Glutamatergic neuron (in vitro differentiated cells): Measurements from ENCODE around the gene ARMH1. TPM values are rescaled to one million over a fixed set of nuclear protein-coding genes. Genes with fewer than 3 reads are reported as not detected.
"Not testable (repeated sequence)": the region's sequence is repeated elsewhere in the genome, so short reads cannot be mapped to it uniquely, and the experiment has no call there.

Experiments used
- DNase-seq: peaks from one replicate; pipeline ENCODE4 v3.0.0; 2022
- H3K27ac Mint-ChIP-seq: one replicate; pipeline ENCODE4 v1.8.0; 2020; ENCODE audit warnings: mild to moderate bottlenecking, mixed read lengths, inconsistent platforms; ENCODE audit not compliant: unreplicated experiment
- H3K27me3 Mint-ChIP-seq: one replicate; pipeline ENCODE4 v1.8.0; 2020; ENCODE audit warnings: mild to moderate bottlenecking, moderate library complexity, mixed read lengths, inconsistent platforms; ENCODE audit not compliant: unreplicated experiment
- H3K36me3 Mint-ChIP-seq: one replicate; pipeline ENCODE4 v1.8.0; 2020; ENCODE audit warnings: mild to moderate bottlenecking, mixed read lengths, inconsistent platforms; ENCODE audit not compliant: unreplicated experiment
- H3K4me1 Mint-ChIP-seq: one replicate; pipeline ENCODE4 v1.8.0; 2020; ENCODE audit warnings: mild to moderate bottlenecking, low read depth, mixed read lengths, inconsistent platforms; ENCODE audit not compliant: unreplicated experiment
- H3K4me3 Mint-ChIP-seq: one replicate; pipeline ENCODE4 v1.8.0; 2020; ENCODE audit warnings: mild to moderate bottlenecking, mixed read lengths, inconsistent platforms; ENCODE audit not compliant: unreplicated experiment
- H3K9me3 Mint-ChIP-seq: one replicate; pipeline ENCODE4 v1.8.0; 2020; ENCODE audit warnings: mild to moderate bottlenecking, moderate library complexity, mixed read lengths, inconsistent platforms; ENCODE audit not compliant: unreplicated experiment
- total RNA-seq: library from RNA; stranded (reverse); fragmentation: NEBNext Ultra II Directional; extraction: Animal tissue kit (Norgen Biotek cat#: 25700); gene quantifications from one replicate; pipeline ENCODE4 v1.2.1, GENCODE V29; 2021; ENCODE audit not compliant: unreplicated experiment
- TF ChIP-seq, protein P1 (sequence below): fragments of 200-600 bp; sonication (generic); IDR thresholded peaks from one replicate; pipeline ENCODE4 v1.5.0; 2021; ENCODE audit not compliant: partially characterized antibody, unreplicated experiment

The ARMH1 gene
- total RNA-seq, 1 donor from 2014 or later = 4.9 TPM

DNA sequence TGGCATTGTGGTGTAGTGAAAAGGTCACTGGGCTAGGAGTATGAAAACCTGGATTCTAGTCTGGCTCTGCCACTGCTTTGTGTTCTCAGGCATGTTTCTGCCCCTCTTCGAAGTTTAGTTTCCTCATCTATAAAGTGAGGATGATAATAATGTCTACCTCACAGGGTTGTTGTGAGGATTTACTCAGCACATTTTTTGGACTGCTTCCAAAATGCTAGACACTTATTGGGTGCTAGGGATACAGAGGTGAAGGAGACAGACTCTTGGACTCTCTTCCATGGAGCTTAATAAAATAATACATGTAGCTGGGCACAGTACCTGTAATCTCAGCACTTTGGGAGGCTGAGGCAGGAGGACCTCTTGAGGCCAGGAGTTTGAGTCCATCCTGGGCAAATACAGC is 68.7 kb downstream of the ARMH1 start:
- Mint-ChIP-seq H3K27ac (no peak overlapping the region), H3K27me3 (peaks cover 2% of the 10 kb centered on the region), H3K4me3 (no peak overlapping the region), H3K9me3 (peaks cover 8% of the 10 kb centered on the region), H3K4me1 (peaks cover 4% of the 10 kb centered on the region), H3K36me3 (no peaks in the 10 kb centered on the region)
- no peak for DNase-seq
- TF ChIP-seq, protein P1, sequence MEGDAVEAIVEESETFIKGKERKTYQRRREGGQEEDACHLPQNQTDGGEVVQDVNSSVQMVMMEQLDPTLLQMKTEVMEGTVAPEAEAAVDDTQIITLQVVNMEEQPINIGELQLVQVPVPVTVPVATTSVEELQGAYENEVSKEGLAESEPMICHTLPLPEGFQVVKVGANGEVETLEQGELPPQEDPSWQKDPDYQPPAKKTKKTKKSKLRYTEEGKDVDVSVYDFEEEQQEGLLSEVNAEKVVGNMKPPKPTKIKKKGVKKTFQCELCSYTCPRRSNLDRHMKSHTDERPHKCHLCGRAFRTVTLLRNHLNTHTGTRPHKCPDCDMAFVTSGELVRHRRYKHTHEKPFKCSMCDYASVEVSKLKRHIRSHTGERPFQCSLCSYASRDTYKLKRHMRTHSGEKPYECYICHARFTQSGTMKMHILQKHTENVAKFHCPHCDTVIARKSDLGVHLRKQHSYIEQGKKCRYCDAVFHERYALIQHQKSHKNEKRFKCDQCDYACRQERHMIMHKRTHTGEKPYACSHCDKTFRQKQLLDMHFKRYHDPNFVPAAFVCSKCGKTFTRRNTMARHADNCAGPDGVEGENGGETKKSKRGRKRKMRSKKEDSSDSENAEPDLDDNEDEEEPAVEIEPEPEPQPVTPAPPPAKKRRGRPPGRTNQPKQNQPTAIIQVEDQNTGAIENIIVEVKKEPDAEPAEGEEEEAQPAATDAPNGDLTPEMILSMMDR = no peak

DNA sequence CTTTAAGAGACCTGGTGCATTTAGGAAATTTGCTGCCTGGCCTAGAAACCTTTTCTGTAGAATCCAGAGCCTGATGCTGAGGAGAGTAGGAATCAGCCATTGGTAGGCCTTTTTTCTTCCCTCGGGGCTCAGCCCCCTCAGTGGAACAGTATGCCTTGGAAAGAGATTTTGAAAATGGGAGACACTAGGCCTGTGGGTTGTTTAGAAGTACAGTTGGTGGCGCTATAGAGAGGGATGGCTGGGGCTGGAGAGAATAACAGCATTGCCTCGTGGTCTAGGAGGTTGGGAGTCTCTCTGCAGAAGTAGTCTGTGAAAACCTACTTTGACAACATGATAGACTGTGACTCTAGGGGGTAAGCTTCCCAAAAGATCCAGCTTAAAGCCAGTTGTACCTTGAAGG is 73.4 kb downstream of the ARMH1 start:
- Mint-ChIP-seq H3K4me3 (no peak overlapping the region), H3K27ac (no peak overlapping the region), H3K36me3 (no peaks in the 10 kb centered on the region), H3K4me1 (no peaks in the 10 kb centered on the region), H3K9me3 (no peaks in the 10 kb centered on the region), H3K27me3 (peaks cover 2% of the 10 kb centered on the region)
- no peak for DNase-seq
- TF ChIP-seq, protein P1 = no peak

DNA sequence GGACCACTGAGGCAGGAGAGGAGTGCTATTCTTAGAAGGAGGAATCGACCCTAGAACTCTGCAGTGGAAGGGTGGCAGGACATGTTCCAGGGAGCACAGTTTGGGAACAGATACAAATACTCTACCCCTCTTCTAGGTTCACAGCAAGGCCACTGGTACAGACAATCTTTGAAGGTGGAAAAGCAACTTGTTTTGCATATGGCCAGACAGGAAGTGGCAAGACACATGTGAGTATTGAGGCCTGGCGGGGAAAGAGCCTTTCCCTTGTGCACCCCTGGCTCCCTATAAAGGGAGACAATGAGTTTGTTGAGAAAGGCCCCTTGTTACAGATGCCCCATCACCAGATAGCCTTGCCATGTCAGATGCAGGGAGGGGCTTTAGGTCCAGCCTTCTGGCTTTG is 82.9 kb downstream of the ARMH1 start:
- Mint-ChIP-seq H3K27ac (no peak overlapping the region), H3K36me3 (no peaks in the 10 kb centered on the region), H3K4me3 (no peak overlapping the region), H3K9me3 (no peaks in the 10 kb centered on the region), H3K27me3 (no peaks in the 10 kb centered on the region), H3K4me1 (no peaks in the 10 kb centered on the region)
- no peak for DNase-seq
- TF ChIP-seq, protein P1 = no peak

DNA sequence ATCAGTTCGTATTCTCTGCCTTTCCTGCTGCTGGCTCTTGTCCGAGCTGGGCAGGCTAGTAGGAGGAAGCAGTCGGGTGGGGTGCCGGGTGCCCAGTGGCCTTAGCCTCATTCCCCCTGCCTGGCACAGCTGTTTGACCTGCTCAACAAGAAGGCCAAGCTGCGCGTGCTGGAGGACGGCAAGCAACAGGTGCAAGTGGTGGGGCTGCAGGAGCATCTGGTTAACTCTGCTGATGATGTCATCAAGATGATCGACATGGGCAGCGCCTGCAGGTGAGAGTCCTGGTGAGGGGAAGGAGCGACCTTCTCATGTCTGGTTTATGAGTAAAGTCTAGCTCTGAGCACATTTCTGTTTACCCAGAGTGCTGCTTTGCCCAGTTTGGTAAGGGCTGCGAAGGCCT is 84.6 kb downstream of the ARMH1 start:
- H3K9me3 Mint-ChIP-seq = peaks cover 2% of the 10 kb centered on the region
- DNase-seq = no peak
- TF ChIP-seq, protein P1 = no peak
- H3K4me1 Mint-ChIP-seq = no peaks in the 10 kb centered on the region
- no peak overlapping the region for H3K4me3 Mint-ChIP-seq
- no peaks in the 10 kb centered on the region for H3K27me3 Mint-ChIP-seq
- H3K36me3 Mint-ChIP-seq = no peaks in the 10 kb centered on the region
- H3K27ac Mint-ChIP-seq = no peak overlapping the region

DNA sequence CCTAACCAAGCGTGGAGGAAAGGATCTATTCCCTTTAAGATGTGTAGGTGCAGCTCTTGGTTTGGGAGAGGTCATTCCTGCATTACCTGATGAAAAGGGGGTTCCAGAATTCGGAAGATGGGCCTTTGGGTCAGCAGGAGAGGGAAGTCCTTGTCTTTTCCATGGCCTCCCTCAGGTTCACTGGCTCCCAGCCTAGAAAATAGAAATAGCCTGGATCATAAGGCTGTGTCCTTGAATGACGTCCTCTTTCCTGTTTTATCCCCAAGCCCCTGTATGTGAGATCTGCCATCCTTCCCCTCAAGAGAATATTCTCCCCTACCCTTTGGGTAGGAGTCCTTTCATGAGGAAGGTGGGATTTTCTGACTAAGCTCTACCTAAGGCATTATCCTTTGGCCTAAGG is 86.4 kb downstream of the ARMH1 start:
- Mint-ChIP-seq H3K4me3 (no peak overlapping the region), H3K9me3 (peaks cover 2% of the 10 kb centered on the region), H3K27me3 (no peaks in the 10 kb centered on the region), H3K27ac (no peak overlapping the region), H3K36me3 (no peaks in the 10 kb centered on the region), H3K4me1 (no peaks in the 10 kb centered on the region)
- TF ChIP-seq, protein P1 = no peak
- DNase-seq = no peak

DNA sequence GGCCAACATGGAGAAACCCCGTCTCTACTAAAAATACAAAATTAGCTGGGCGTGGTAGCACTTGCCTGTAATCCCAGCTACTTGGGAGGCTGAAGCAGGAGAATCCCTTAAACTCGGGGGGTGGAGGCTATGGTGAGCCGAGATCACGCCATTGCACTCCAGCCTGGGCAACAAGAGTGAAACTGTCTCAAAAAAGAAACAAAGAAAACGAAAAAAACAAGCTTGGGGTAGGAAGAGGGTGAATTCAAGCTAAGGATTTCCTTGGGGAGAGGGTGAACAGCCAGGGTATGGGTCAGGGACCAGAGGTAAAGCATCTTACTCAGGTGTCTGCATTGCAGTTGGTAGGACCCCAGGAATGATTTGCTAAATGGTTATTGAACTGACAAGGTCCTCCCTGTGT is 91.9 kb downstream of the ARMH1 start:
- H3K36me3 Mint-ChIP-seq, H3K27me3 Mint-ChIP-seq, DNase-seq, H3K9me3 Mint-ChIP-seq, H3K4me1 Mint-ChIP-seq, H3K27ac Mint-ChIP-seq, H3K4me3 Mint-ChIP-seq: not testable (repeated sequence)
